HepG2 (cell line): ENCODE measurements around the gene ABCB6. TPM values are rescaled to one million over a fixed set of nuclear protein-coding genes. Genes with fewer than 3 reads are reported as not detected.

ENCODE experiments used
- ATF2 ChIP-seq: sonication (generic); formaldehyde crosslinking; IDR thresholded peaks from 2 replicates; pipeline ENCODE4 v1.4.0; 2020; ENCODE audit warnings: missing genetic modification reagents
- DZIP1 ChIP-seq: sonication (generic); formaldehyde crosslinking; IDR thresholded peaks from 2 replicates; pipeline ENCODE4 v1.5.0; 2020; ENCODE audit warnings: mild to moderate bottlenecking, missing genetic modification reagents
- FOXC1 ChIP-seq: sonication (generic); formaldehyde crosslinking; IDR thresholded peaks from 2 replicates; pipeline ENCODE4 v1.8.0; 2022; ENCODE audit warnings: mild to moderate bottlenecking, missing genetic modification reagents, borderline replicate concordance
- MXI1 ChIP-seq: IDR thresholded peaks from 3 replicates; pipeline ENCODE4 v1.6.1; 2012; ENCODE audit warnings: low read depth, low read length, inconsistent platforms, borderline replicate concordance
- THAP7 ChIP-seq: sonication (generic); formaldehyde crosslinking; IDR thresholded peaks from 2 replicates; pipeline ENCODE4 v1.8.1; 2023; ENCODE audit warnings: mild to moderate bottlenecking, missing genetic modification reagents
- TIGD3 ChIP-seq: sonication (generic); formaldehyde crosslinking; IDR thresholded peaks from 2 replicates; pipeline ENCODE4 v1.5.1; 2020; ENCODE audit warnings: mild to moderate bottlenecking, missing genetic modification reagents, borderline replicate concordance
- TSC22D2 ChIP-seq: sonication (generic); formaldehyde crosslinking; IDR thresholded peaks from 2 replicates; pipeline ENCODE4 v1.5.1; 2020; ENCODE audit warnings: missing genetic modification reagents, mild to moderate bottlenecking, borderline replicate concordance
- UBTF ChIP-seq: sonication (generic); formaldehyde crosslinking; IDR thresholded peaks from 2 replicates; pipeline ENCODE4 v1.4.0; 2020; ENCODE audit warnings: mild to moderate bottlenecking, missing genetic modification reagents
- ZBTB2 ChIP-seq: sonication (generic); formaldehyde crosslinking; IDR thresholded peaks from 2 replicates; pipeline ENCODE4 v1.8.0; 2022; ENCODE audit warnings: low read depth, missing genetic modification reagents
- ZFX ChIP-seq: sonication (generic); formaldehyde crosslinking; IDR thresholded peaks from 2 replicates; pipeline ENCODE4 v1.4.0; 2020; ENCODE audit warnings: mild to moderate bottlenecking, low read depth, missing genetic modification reagents, moderate library complexity
- ZNF224 ChIP-seq: sonication (generic); formaldehyde crosslinking; IDR thresholded peaks from 2 replicates; pipeline ENCODE4 v1.5.0; 2020; ENCODE audit warnings: mild to moderate bottlenecking, missing genetic modification reagents
- ZNF235 ChIP-seq: sonication (generic); formaldehyde crosslinking; IDR thresholded peaks from 2 replicates; pipeline ENCODE4 v1.8.1; 2023; ENCODE audit warnings: mild to moderate bottlenecking, missing genetic modification reagents, borderline replicate concordance
- ZNF383 ChIP-seq: sonication (generic); formaldehyde crosslinking; IDR thresholded peaks from 2 replicates; pipeline ENCODE4 v1.4.0; 2020; ENCODE audit warnings: missing genetic modification reagents, mild to moderate bottlenecking, borderline replicate concordance
- ZNF503 ChIP-seq: sonication (generic); formaldehyde crosslinking; IDR thresholded peaks from 2 replicates; pipeline ENCODE4 v1.4.0; 2020; ENCODE audit warnings: missing genetic modification reagents
- polyA plus RNA-seq, 8 experiments: library from polyadenylated mRNA; depleted of rRNA in 3 of 8; stranded (reverse) in 7 of 8; unstranded in 1 of 8; fragments of >200 nt; fragmentation: Illumina TruSeq in 4 of 8; extraction: Trizol in 4 of 8; gene quantifications; 2 replicates each; pipeline versions ENCODE4 v1.2.1 to v1.2.3, GENCODE V29; 2011 to 2016; ENCODE audit warnings: low read depth in 4 of 8, missing spikeins in 1 of 8, mixed read lengths in 1 of 8; ENCODE audit not compliant: insufficient read depth in 1 of 8
- total RNA-seq, 5 experiments: library from RNA; depleted of rRNA; stranded (reverse); fragments of >200 nt; fragmentation: Illumina TruSeq; extraction: Trizol; gene quantifications; 2 replicates each; pipeline ENCODE4 v1.2.3, GENCODE V29; 2016; ENCODE audit warnings: low read depth in 1 of 5

Gene ABCB6
- total and polyA plus RNA-seq, 2 of the 13 experiments (the other 11 are each of a cell fraction or from before 2014, with no cell fraction given) = 91.1 to 137 TPM

GRCh38 chr2:219249203-219249980 lies 30.6 kb upstream of the ABCB6 start (continued):
- TF ChIP-seq ZNF503 = peak; percentile 45; the same call in 1 of the 2 replicates
- TF ChIP-seq ATF2 (CRISPR knock-in tag) = peak; percentile 23
- TF ChIP-seq ZNF235 (CRISPR knock-in tag) = no peak
- peak; percentile 65 for TF ChIP-seq UBTF
- no peak for TF ChIP-seq ZBTB2
- TF ChIP-seq DZIP1 = no peak
- TF ChIP-seq ZFX (CRISPR knock-in tag) = peak; percentile 88
- TF ChIP-seq ZNF383 (CRISPR knock-in tag) = no peak; the same call in 1 of the 2 replicates
- TF ChIP-seq ZNF224 (CRISPR knock-in tag) = peak; percentile 66; the same call in 1 of the 2 replicates
- TF ChIP-seq FOXC1 = 0 out of 2 replicates have a peak, but pooled peaks have one; percentile 65
- peak; percentile 35; the same call in 1 of the 2 replicates for TF ChIP-seq TSC22D2 (CRISPR knock-in tag)
- no peak; the same call in none of the 2 replicates for TF ChIP-seq THAP7
- TF ChIP-seq TIGD3 = no peak
- peak; percentile 78; the same call in 1 of the 3 replicates for TF ChIP-seq MXI1
